Stimulated activated naive CD8-positive, alpha-beta T cell treated with anti-CD3 and anti-CD28 coated beads, Interleukin-15, Interleukin-2, amounts not matched to agents 100 ng/mL and 50 ng/mL, for 24 hours (primary cell): ENCODE data around the gene MAP9.

Experiments
- H3K27ac Mint-ChIP-seq: one replicate; pipeline ENCODE4 v1.8.0; 2021; ENCODE audit warnings: mild to moderate bottlenecking, mixed read lengths
- H3K27me3 Mint-ChIP-seq: one replicate; pipeline ENCODE4 v1.8.0; 2021; ENCODE audit warnings: mixed read lengths
- H3K36me3 Mint-ChIP-seq: one replicate; pipeline ENCODE4 v1.8.0; 2021; ENCODE audit warnings: low read depth, mixed read lengths
- H3K4me1 Mint-ChIP-seq: one replicate; pipeline ENCODE4 v1.8.0; 2021; ENCODE audit warnings: low read depth, mixed read lengths
- H3K4me3 Mint-ChIP-seq: one replicate; pipeline ENCODE4 v1.8.0; 2021; ENCODE audit warnings: mild to moderate bottlenecking, mixed read lengths
- H3K9me3 Mint-ChIP-seq: one replicate; pipeline ENCODE4 v1.8.0; 2021; ENCODE audit warnings: mixed read lengths

MAP9 gene

GRCh38 chr4:155391932-155392331, 15.2 kb upstream of the MAP9 start:
- Mint-ChIP-seq H3K9me3 (no peaks in the 10 kb centered on the region), H3K4me3 (no peak overlapping the region), H3K36me3 (no peaks in the 10 kb centered on the region), H3K4me1 (no peaks in the 10 kb centered on the region), H3K27me3 (peaks cover 3% of the 10 kb centered on the region), H3K27ac (no peak overlapping the region)

GRCh38 chr4:155388162-155388561, 11.4 kb upstream of the MAP9 start:
- H3K36me3 Mint-ChIP-seq, result no peaks in the 10 kb centered on the region
- H3K9me3 Mint-ChIP-seq, result no peaks in the 10 kb centered on the region
- H3K27me3 Mint-ChIP-seq, result no peaks in the 10 kb centered on the region
- no peak overlapping the region for H3K4me3 Mint-ChIP-seq
- H3K4me1 Mint-ChIP-seq, result no peaks in the 10 kb centered on the region
- H3K27ac Mint-ChIP-seq, result no peak overlapping the region

- H3K4me1 Mint-ChIP-seq, result no peaks in the 10 kb centered on the region
- H3K9me3 Mint-ChIP-seq, result no peaks in the 10 kb centered on the region
- H3K36me3 Mint-ChIP-seq, result no peaks in the 10 kb centered on the region
- H3K4me3 Mint-ChIP-seq, result no peak overlapping the region
- H3K27me3 Mint-ChIP-seq, result no peaks in the 10 kb centered on the region
- H3K27ac Mint-ChIP-seq, result no peak overlapping the region
These were observed 6.8 kb upstream of the MAP9 start for GRCh38 chr4:155383541-155383940.

- Mint-ChIP-seq H3K27me3 (no peaks in the 10 kb centered on the region), H3K4me1 (peaks cover 20% of the 10 kb centered on the region), H3K9me3 (no peaks in the 10 kb centered on the region), H3K4me3 (peak overlapping the region; percentile 84), H3K27ac (peak overlapping the region; percentile 61), H3K36me3 (peaks cover 5% of the 10 kb centered on the region)
These were observed 511 bp upstream of the MAP9 start for GRCh38 chr4:155377276-155377675.

- H3K9me3 Mint-ChIP-seq, result no peaks in the 10 kb centered on the region
- H3K27ac Mint-ChIP-seq, result no peak overlapping the region
- H3K4me3 Mint-ChIP-seq, result no peak overlapping the region
- peaks cover 16% of the 10 kb centered on the region for H3K36me3 Mint-ChIP-seq
- H3K4me1 Mint-ChIP-seq, result peaks cover 14% of the 10 kb centered on the region
- no peaks in the 10 kb centered on the region for H3K27me3 Mint-ChIP-seq
These were observed 5.2 kb downstream of the MAP9 start for GRCh38 chr4:155371432-155372043.

- Mint-ChIP-seq H3K36me3 (peaks cover 38% of the 10 kb centered on the region), H3K27ac (no peak overlapping the region), H3K4me1 (no peaks in the 10 kb centered on the region), H3K27me3 (no peaks in the 10 kb centered on the region), H3K4me3 (no peak overlapping the region), H3K9me3 (no peaks in the 10 kb centered on the region)
These were observed 9.2 kb downstream of the MAP9 start for GRCh38 chr4:155367608-155368007.

GRCh38 chr4:155353923-155354540, 22.7 kb downstream of the MAP9 start:
- peaks cover 33% of the 10 kb centered on the region for H3K36me3 Mint-ChIP-seq
- H3K9me3 Mint-ChIP-seq, result no peaks in the 10 kb centered on the region
- H3K27me3 Mint-ChIP-seq, result no peaks in the 10 kb centered on the region
- no peak overlapping the region for H3K4me3 Mint-ChIP-seq
- no peak overlapping the region for H3K27ac Mint-ChIP-seq
- no peaks in the 10 kb centered on the region for H3K4me1 Mint-ChIP-seq

- Mint-ChIP-seq H3K36me3 (peaks cover 3% of the 10 kb centered on the region), H3K27ac (no peak overlapping the region), H3K4me3 (no peak overlapping the region), H3K27me3 (peaks cover 9% of the 10 kb centered on the region), H3K9me3 (no peaks in the 10 kb centered on the region), H3K4me1 (no peaks in the 10 kb centered on the region)
These were observed 34.6 kb downstream of the MAP9 start for GRCh38 chr4:155342142-155342541.

GRCh38 chr4:155339999-155340398, 36.8 kb downstream of the MAP9 start:
- no peak overlapping the region for H3K4me3 Mint-ChIP-seq
- H3K9me3 Mint-ChIP-seq, result peaks cover 4% of the 10 kb centered on the region
- H3K27ac Mint-ChIP-seq, result no peak overlapping the region
- peaks cover 3% of the 10 kb centered on the region for H3K36me3 Mint-ChIP-seq
- peaks cover 18% of the 10 kb centered on the region for H3K27me3 Mint-ChIP-seq
- H3K4me1 Mint-ChIP-seq, result no peaks in the 10 kb centered on the region

- Mint-ChIP-seq H3K27ac (no peak overlapping the region), H3K36me3 (peaks cover 3% of the 10 kb centered on the region), H3K9me3 (peaks cover 4% of the 10 kb centered on the region), H3K4me3 (no peak overlapping the region), H3K27me3 (peaks cover 18% of the 10 kb centered on the region), H3K4me1 (no peaks in the 10 kb centered on the region)
These were observed 37.2 kb downstream of the MAP9 start for GRCh38 chr4:155339588-155339987.

- H3K9me3 Mint-ChIP-seq, result peaks cover 4% of the 10 kb centered on the region
- peaks cover 20% of the 10 kb centered on the region for H3K27me3 Mint-ChIP-seq
- H3K4me1 Mint-ChIP-seq, result no peaks in the 10 kb centered on the region
- no peak overlapping the region for H3K27ac Mint-ChIP-seq
- no peak overlapping the region for H3K4me3 Mint-ChIP-seq
- H3K36me3 Mint-ChIP-seq, result peaks cover 3% of the 10 kb centered on the region
These were observed 38.6 kb downstream of the MAP9 start for GRCh38 chr4:155338196-155338595.

- Mint-ChIP-seq H3K27ac (no peak overlapping the region), H3K4me3 (no peak overlapping the region)
These were observed 40.5 kb downstream of the MAP9 start for GRCh38 chr4:155336242-155336641.

GRCh38 chr4:155331478-155331877, 45.3 kb downstream of the MAP9 start:
- H3K27ac Mint-ChIP-seq, result no peak overlapping the region
- H3K4me3 Mint-ChIP-seq, result no peak overlapping the region
- H3K36me3 Mint-ChIP-seq, result no peaks in the 10 kb centered on the region
- H3K27me3 Mint-ChIP-seq, result peaks cover 10% of the 10 kb centered on the region
- H3K4me1 Mint-ChIP-seq, result no peaks in the 10 kb centered on the region
- peaks cover 2% of the 10 kb centered on the region for H3K9me3 Mint-ChIP-seq

More at GRCh38 chr4:155336242-155336641, 40.5 kb downstream of the MAP9 start:
- Mint-ChIP-seq H3K27me3 (peaks cover 22% of the 10 kb centered on the region), H3K9me3 (peaks cover 4% of the 10 kb centered on the region), H3K36me3 (no peaks in the 10 kb centered on the region), H3K4me1 (no peaks in the 10 kb centered on the region)

GRCh38 chr4:155322782-155323181, 54.0 kb downstream of the MAP9 start:
- H3K27ac Mint-ChIP-seq, result no peak overlapping the region
- peaks cover 6% of the 10 kb centered on the region for H3K9me3 Mint-ChIP-seq
- H3K27me3 Mint-ChIP-seq, result peaks cover 21% of the 10 kb centered on the region
- H3K4me3 Mint-ChIP-seq, result no peak overlapping the region
- no peaks in the 10 kb centered on the region for H3K4me1 Mint-ChIP-seq
- H3K36me3 Mint-ChIP-seq, result no peaks in the 10 kb centered on the region

GRCh38 chr4:155321006-155321405, 55.8 kb downstream of the MAP9 start:
- H3K4me1 Mint-ChIP-seq, result no peaks in the 10 kb centered on the region
- no peak overlapping the region for H3K4me3 Mint-ChIP-seq
- peaks cover 6% of the 10 kb centered on the region for H3K9me3 Mint-ChIP-seq
- no peaks in the 10 kb centered on the region for H3K36me3 Mint-ChIP-seq
- peaks cover 21% of the 10 kb centered on the region for H3K27me3 Mint-ChIP-seq
- no peak overlapping the region for H3K27ac Mint-ChIP-seq

GRCh38 chr4:155319516-155319915, 57.2 kb downstream of the MAP9 start:
- no peak overlapping the region for H3K4me3 Mint-ChIP-seq
- peaks cover 17% of the 10 kb centered on the region for H3K27me3 Mint-ChIP-seq
- H3K4me1 Mint-ChIP-seq, result no peaks in the 10 kb centered on the region
- H3K9me3 Mint-ChIP-seq, result peaks cover 7% of the 10 kb centered on the region
- no peaks in the 10 kb centered on the region for H3K36me3 Mint-ChIP-seq
- H3K27ac Mint-ChIP-seq, result no peak overlapping the region
